Stimulated activated CD4-positive, alpha-beta T cell treated with anti-CD3 and anti-CD28 coated beads, Interleukin-4, amount 100 ng/mL, for 1 hour (primary cell): Measurements from ENCODE around the gene IFI6.
"Not testable (repeated sequence)": the region's sequence is repeated elsewhere in the genome, so short reads cannot be mapped to it uniquely, and the experiment has no call there.

Source experiments
- DNase-seq: peaks from one replicate; pipeline ENCODE4 v3.0.0-alpha.2; 2020

Gene IFI6

GRCh38 chr1:27648602-27649305 is 23.2 kb downstream of the IFI6 start:
- no peak for DNase-seq

- no peak for DNase-seq
These were observed 24.7 kb downstream of the IFI6 start for GRCh38 chr1:27647328-27647727.

- DNase-seq = no peak
These were observed 25.3 kb downstream of the IFI6 start for GRCh38 chr1:27646676-27647075.

- DNase-seq = no peak
These were observed 26.9 kb downstream of the IFI6 start for GRCh38 chr1:27645071-27645415.

- no peak for DNase-seq
These were observed 27.5 kb downstream of the IFI6 start for GRCh38 chr1:27644369-27645070.

- DNase-seq = peak; percentile 69
These were observed 28.2 kb downstream of the IFI6 start for GRCh38 chr1:27643600-27644368.

GRCh38 chr1:27640514-27640913 is 31.5 kb downstream of the IFI6 start:
- not testable (repeated sequence) for DNase-seq

- DNase-seq = no peak
These were observed 33.2 kb downstream of the IFI6 start for GRCh38 chr1:27638805-27639204.

- no peak for DNase-seq
These were observed 33.8 kb downstream of the IFI6 start for GRCh38 chr1:27638047-27638734.

- no peak for DNase-seq
These were observed 36.4 kb downstream of the IFI6 start for GRCh38 chr1:27635396-27636142.

GRCh38 chr1:27634985-27635367 is 37.0 kb downstream of the IFI6 start, which contains the start of gene FGR:
Gene FGR, minus strand, starts transcription at chr1:27635185. Its CDS starts 11,269 bp downstream, at chr1:27623916.
- no peak for DNase-seq

- DNase-seq = peak; percentile 46
These were observed 37.6 kb downstream of the IFI6 start for GRCh38 chr1:27634177-27634984.

- DNase-seq = no peak
These were observed 38.3 kb downstream of the IFI6 start for GRCh38 chr1:27633640-27634176.

GRCh38 chr1:27633298-27633610 is 38.7 kb downstream of the IFI6 start:
- no peak for DNase-seq

GRCh38 chr1:27632387-27633297 is 39.4 kb downstream of the IFI6 start:
- peak; percentile 38 for DNase-seq

- DNase-seq = no peak
These were observed 41.0 kb downstream of the IFI6 start for GRCh38 chr1:27630859-27631491.

GRCh38 chr1:27628712-27629111 is 43.3 kb downstream of the IFI6 start:
- DNase-seq = no peak

GRCh38 chr1:27627733-27628132 is 44.3 kb downstream of the IFI6 start:
- DNase-seq = not testable (repeated sequence)

- no peak for DNase-seq
These were observed 44.9 kb downstream of the IFI6 start for GRCh38 chr1:27627061-27627460.
